GM19328 (cell line): ENCODE measurements around the gene CLTA.

ENCODE experiments used
- ATAC-seq: cut with Tn5 transposase; IDR thresholded peaks from one replicate; pipeline ENCODE4 v1.9.1; 2021; ENCODE audit warnings: mild to moderate bottlenecking, moderate library complexity; ENCODE audit not compliant: unreplicated experiment

The CLTA gene

DNA sequence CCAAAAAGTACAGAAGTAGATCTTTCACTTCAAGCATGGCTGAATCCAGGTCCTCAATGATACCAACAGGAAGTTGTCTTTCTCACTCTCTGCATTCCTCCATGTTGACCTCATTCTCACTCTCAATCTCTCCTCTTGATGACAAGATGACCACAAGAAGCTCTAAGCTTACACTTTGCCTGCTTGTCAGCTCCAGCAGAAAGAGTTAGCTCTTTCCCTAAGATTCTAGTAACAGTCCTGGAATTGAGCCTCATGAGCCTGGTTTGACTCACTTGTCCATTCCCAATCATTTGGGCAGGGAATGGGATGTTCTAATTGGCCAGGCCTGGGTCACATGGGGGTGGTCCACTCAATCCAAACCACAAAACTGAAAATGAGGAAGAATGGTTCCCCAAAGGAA, 3.3 kb upstream of the CLTA start:
- no peak for ATAC-seq

DNA sequence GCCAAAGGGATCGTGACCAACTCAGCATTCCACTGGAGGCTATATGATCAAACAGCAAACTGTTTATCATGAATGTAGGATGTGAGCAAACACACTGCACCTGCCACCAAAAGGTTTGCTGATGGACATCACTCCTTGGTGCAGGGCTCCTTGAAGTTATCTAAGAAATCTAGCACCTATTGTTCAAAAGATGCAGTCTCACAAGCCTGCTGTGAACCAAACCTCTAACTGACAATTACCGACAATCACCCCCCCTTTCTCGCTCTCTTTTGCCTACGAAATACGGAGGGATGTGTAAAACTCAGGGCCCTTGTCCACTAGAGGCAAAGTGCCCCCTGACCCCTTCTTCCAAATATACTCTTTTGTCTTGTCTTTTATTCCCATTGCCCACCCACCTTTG, 2.5 kb upstream of the CLTA start:
- ATAC-seq = no peak

DNA sequence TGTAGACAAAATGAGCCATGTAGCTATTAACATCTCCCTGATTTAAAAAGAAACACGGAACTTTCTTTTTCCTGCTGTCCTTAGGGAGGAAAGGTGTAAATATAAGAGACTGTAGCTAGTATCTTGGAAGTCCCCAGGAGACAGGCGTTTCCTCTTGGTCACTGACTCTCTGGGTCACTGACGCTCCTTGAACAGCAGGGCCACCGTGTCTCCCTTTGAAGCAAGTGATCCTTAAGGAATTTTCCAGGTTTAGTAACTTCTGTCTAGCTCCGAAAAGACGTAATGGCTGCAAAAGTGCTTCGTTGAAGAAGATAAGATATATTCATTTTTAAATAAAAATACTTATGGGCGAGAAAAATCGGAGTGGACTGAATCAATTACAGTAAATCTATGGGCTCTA, 745 bp upstream of the CLTA start:
- no peak for ATAC-seq

DNA sequence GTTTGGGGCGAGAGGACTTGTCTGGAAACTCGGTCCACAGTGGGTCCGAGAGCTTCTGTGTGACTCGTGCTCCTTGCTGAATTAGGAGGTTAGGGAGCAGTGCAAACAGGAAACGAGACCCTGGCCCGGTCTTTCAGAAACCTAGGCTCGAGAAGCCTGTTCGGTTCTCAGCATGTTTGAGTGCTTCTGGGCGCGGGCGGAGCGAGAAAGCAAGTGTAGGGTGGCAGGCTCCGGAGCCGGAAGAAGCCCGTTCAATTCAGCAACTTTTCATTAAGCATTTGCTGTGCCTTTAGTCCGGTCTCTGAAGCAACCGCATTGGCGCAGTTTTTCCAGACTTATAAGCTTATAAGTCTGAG, 547 bp downstream of the CLTA start:
- ATAC-seq = no peak

DNA sequence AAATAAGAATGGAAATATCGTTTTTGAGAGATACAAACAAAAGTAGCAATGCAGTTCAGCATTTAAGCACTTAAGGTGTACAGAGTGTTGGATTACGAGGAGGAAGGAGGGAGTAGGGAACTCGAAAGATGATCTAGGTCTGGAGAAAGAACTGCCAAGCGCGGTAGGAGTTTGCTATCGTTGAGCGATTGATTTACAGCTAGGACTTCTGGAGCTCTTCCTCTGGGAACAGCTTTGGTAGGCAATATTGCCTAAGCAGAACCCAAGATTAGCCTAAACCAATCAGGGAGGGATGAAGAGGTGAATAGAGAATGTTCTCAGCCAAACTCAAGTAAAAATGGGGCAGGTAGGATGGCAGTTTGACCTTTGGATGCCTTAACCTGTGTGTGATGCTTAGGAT, 965 bp downstream of the CLTA start:
- ATAC-seq = no peak

DNA sequence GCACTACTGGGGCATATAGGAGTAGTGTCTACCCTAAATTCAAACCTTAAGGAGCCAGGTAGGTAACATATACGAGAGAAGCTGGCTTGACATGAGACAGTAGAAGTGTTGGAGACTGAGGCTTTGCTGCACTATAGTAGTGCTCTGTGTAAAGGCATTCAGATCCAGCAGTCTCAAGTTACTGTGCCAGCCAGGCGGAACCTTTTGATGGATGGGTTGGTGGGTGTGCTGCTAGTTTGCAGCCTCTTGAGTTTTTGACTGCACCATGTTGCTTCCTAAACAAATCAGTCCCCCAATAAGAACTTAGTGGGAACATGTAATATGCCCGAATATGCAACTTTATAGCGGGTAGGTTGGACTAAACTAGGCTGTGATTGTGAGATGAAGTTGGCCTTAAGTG, 1.5 kb downstream of the CLTA start:
- ATAC-seq = no peak

DNA sequence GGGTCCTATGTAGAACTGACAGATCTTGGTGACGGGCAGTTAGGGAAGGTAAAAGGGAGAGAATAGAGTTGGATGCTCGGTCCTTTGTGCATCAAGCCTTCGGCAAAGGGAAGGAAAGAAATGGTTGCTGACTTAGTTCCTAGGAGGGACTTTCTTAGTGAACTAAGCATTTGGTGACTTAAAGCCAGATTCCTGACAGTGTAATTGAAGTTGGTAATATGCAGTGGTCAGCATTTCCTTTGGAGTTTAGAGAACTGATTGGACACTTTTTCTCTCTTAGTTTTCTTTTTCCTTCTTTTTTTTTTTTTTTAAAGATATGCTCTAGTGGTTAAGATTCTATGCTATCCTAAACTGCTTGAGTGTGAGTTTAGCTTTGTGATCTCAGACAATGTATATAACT, 2.3 kb downstream of the CLTA start:
- no peak for ATAC-seq

DNA sequence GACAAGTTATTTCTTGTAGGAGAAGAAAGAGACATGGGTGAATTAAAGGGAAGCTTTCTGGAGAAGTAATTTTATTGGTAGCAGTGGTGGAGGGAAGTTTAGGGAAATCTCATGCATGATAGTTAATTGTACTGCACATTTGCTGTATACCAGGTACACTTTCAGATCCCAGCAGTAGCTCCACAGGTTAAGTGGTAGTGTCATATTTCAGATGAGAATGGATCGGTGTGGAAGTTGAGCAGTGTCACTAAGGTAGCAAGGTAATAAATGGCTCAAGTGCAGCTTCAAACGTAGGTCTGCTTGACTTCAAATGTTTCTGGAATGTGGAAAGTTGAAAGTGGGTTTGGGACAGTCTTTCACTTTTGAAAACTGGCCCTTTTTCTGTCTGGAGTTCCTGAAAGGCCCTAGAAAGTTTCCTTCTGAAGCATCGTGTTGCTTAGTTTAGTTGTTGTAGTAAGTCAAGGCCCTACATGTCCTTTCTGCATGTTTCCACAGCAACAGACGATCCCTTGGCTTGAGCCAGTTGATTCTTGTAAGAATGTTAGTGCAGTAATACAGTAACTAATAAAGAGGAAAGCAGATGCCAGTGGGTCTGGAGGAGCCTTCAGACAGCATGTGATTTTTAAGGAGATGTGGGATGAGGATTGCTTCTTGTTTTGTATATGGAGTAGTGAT, 3.7 kb downstream of the CLTA start:
- no peak for ATAC-seq

DNA sequence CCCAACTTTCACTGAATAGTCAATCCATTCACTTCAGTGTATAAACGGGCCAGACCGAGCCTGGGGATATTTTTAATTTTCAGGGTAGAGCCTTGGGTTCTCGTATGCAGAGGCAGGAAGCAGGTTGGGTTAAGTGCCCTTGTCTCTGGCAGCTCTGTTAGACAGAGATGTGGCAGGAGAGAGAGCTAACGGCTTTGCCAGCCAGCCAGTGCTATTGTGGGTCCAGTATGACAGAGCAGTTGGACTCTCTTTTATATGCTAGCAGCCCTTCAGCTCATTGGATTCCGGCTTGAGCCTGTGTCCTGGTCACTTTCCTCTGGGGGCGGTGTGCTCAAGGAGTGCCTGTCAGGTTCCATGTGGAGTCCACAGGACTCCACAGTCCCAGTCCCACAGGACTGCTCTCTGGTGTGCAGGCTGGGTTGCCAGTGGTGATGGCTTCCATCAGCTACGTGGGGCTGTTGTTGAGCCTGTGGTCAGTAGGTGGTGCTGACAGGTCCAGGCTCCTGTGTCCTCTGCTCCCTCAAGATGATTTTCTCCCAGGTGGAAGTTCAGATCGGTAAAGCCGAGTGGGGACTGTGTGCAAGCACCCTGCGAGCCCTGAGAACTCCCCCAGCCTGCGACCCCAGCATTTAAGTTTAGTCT, 14.3 kb downstream of the CLTA start:
- ATAC-seq = no peak

DNA sequence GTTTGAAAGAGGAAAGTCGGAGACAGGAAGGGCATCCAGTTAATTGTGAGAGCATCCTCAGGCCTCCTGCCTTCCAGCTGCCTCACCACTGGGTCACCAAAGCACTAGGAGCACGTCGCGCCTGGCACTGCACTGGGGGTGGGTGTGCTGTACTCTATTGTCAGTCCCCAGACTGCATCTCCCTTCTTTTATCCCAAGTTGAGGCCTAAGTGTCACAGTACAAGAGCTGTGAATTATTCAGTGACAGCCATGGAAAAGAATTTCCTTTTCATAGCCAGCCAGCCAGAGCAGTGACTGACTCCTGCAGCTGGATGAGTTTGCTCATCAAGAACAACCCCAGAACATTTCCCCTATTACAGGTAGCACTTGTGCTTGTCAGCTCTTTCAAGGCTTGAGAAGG, 16.3 kb downstream of the CLTA start:
- no peak for ATAC-seq

DNA sequence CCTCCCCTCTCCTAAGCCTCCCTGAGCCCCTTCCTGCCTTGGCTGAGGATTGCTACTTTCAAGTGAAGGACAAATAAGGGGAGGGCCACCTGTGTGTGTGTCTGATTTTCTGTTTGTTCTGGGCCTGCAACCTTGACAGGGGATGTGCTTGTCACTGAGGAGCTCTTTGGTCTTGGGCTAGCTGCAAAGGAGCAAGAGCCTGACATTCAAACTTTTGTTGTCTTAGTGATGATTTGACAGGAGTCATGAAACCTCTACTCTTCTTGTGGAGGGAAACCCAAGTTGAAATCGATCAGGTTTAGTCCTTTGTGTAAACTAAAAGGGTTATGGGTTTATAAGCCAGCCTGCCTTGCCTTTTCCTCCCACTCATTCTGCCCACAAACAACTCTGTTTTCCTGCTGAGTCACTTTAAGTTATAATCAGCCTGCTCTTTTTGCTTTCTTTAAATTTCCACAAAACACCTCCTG, 16.9 kb downstream of the CLTA start:
- ATAC-seq = no peak

DNA sequence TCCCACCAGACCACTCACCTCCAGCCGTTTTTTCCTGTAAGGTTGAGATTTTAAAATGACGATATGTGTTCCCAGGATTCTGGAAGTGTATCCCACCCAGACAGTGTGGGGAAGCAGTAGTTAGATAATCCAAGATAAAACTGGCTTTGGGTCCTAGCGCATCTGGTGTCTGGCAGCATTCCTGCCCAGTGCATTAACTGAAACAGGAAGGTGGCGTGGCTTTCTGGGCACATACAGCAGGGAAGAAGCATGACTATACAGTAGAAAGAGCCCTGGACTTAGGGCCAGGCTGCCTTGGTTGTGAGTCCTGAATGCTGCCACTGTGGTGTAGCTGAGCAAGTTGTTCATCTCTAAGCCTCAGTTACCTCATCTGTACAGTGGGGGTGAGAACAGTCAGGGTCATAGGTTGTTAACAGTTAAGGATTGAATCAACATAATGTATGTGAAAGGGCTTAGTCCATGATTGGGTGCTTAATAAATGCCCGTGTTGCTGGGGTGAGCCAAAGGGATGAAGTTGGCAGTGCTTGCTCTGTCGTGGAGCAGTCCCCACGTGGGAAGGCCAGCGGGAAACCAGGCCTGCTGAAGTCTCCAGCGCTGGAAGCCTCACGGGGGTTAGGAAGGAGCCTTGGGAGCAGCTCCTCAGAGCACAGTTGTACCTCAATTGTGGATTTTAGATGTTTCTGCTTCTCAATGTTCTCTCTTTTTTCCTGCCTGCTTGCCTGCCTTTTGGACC, 18.0 kb downstream of the CLTA start:
- no peak for ATAC-seq

DNA sequence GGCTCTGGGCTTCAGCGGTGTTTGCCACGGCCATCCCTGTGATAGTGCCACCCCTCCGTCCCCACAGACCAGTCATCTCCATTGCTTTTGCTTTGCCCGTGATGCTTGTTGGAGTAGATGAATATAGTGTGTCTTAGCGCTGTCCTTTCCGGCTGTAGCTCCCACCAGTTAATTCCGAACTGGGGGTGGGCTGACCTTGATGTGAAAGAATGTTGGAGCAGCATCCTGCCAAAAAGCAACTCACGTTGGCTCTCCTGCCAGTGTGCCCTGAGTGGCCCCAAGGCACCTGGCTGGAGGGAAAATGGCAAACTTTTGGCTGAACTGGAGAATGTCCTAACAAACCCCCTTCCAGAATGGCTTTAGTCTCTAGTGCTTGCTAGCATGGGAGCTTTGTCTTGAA, 20.0 kb downstream of the CLTA start:
- ATAC-seq = no peak

DNA sequence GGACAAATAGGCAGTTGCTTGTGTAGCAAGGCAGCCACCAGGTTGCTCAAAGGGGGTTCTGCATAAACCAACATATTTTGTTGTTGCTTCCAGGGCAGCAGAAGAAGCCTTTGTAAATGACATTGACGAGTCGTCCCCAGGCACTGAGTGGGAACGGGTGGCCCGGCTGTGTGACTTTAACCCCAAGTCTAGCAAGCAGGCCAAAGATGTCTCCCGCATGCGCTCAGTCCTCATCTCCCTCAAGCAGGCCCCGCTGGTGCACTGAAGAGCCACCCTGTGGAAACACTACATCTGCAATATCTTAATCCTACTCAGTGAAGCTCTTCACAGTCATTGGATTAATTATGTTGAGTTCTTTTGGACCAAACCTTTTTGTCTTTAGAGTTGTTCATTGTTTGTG, 20.8 kb downstream of the CLTA start:
- ATAC-seq = no peak

DNA sequence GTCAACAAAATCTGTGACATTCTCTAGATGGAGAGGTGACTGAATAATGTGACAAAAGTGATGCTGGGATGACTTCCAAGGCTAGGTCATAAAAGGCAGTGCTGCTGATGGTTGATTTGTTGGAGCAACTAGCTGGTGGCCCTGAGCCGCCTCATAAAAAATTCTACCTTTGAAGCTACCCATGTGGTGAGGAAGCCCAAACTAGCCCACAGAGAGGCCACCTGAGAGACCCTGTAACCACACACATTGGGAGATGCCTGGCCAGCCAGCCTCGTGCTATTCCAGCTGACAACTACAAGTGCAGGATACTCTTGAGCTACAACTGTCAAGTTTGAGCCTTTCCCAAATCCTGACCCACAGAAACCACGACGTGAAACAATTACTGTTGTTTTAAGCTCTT, 22.7 kb downstream of the CLTA start:
- ATAC-seq = no peak

DNA sequence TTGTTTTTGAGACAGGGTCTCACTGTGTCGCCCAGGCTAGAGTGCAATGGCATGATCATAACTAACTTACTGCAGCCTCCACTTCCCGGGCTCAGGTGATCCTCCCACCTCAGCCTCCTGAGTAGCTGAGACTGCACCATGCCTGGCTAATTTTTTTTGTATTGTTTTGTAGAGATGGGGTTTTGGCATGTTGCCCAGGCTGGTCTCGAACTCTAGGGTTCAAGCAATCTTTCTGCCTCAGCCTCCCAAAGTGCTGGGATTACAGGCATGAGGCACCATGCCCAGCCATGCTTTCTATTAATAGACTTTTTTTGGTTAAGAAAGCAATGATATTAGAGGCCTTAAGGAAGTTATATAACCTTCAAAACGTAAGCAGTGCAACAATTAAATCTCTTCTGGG, 23.3 kb downstream of the CLTA start:
- no peak for ATAC-seq

DNA sequence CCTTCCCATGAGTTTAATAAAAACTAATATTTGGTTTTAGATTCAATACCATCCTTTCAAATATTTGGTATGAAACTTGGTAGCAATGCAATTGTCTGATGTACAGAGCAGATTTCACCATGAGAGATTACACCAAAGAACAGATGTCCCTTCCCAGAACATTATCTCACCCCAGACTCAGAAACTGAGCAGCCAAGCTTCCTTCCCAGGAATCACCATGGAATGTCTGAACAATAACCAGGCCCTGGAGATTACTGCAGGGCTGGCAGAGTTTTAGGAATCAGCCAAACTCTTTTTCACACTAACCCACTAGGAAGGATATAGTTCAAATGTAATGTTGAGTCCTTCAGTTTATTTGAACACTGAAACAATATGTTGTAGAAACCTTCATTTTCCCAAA, 23.9 kb downstream of the CLTA start:
- ATAC-seq = no peak

DNA sequence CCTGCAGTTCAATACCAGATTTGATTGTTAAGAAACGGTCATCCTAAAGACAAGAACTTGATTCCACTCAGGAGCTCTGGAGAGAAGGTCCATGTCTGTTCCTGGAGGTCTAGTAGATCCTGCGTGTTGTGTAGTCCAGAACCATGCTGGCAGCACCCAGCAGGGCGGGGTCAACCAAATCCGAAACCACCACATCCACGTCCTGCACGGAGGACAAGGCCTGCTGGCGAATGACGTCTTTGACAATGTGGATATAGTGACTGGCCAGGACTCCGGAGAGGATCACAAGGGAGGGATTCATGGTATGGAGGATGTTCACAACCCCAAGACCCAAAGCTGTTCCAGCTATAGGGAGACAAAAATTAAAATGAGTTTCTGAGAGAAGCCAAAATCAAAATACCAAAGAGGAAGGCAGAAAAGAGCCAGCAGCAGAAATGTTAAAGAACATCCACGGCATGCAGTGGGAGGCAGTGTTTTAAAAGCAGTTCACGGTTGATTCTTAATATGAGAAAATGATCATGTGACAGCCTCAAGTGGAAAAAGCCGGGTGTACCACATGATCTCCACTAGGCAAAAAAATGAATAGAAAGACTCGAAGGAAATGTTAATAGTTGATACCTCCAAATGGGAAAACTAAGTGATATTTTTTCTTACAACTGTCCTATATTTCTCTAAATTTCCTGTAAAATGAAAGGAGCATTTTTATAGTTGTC, 26.7 kb downstream of the CLTA start:
- no peak for ATAC-seq

DNA sequence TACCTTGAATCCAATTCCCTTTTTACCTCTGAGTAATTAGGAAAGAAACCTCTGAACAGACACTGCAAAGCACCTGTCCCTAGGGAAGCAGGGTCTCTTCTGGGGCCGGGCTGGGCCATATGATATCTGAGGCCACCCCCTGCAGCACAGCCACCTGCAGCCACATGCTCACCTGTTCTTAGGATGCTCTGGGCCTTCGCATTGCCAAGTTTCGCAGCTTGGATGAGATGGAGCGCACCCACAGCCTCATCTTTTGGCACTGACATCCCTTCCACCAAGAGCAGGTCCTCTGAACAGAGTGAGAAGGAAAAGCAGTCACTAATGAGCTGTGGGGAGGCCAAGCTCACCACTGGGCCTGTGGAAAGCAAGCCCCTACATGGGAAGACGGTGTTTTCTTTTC, 27.3 kb downstream of the CLTA start:
- no peak for ATAC-seq

DNA sequence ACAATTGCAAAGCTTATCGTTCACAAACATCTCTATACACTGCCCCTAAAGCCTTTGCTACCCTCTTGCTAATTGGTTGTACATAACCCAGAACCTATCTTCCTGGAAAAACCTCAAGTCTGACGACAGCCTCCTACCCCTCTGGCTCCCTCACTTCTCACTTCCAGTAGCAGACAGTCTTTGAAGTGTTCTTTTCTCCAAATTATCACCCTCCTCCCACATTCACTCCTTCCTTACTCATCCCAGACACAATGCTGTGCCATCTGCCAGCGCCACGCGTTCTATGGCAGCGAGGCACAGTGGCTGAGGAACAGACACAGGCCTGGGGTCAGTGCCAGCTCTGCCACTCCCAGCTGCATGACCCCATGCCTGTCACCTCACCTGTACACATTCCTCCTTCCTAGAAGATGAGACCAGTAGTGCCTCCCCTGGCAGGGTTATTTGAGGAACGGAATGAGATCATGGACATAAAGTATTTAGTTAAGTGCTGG, 27.7 kb downstream of the CLTA start:
- no peak for ATAC-seq

DNA sequence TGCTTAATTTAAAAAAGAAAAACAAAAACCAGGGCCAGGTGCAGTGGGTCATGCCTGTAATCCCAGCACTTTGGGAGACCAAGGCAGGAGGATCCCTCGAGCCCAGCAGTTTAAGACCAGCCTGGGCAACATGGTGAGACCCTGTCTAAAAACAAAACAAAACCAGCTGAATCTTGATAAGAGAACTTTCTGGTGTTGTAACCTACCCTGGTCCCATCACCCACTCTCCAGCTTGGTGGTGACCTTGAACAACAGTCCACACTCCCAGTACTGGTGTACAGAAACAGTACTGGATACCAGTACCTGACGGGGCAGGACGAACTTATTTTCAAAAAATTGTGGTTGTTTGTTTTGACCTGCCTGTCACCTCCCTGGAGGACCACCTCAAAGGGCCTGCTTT, 30.9 kb downstream of the CLTA start:
- no peak for ATAC-seq

DNA sequence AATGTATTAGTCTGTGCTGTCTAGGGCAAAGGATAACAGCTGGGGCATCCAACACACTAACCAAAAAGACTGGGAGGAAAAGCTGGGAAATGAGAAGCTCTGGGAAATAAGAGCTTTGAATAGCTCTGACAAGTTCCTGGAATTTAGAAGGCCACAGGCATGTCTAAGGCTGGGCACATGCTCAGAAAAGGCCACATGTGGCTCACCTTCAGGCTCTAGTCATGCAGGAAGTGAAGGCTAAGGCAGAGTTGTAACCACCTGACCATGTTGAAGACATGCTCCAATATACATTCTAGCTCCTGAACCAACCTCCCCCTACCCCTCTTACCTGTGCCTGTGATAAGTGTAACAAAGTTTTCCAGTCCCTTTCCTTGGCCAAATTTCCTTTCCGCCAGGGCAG, 31.7 kb downstream of the CLTA start:
- no peak for ATAC-seq
